ENCODE data around the gene ZNF474. TPM values are rescaled to one million over a fixed set of nuclear protein-coding genes. Genes with fewer than 3 reads are reported as not detected.
A peak's percentile ranks its signal among the peaks of the same experiment; 100 is the strongest.

ZNF474 gene
- total and polyA plus RNA-seq, 2 of the 8 experiments (the other 6 are each of a cell fraction or from before 2014, with no cell fraction given), result not detected

- CTCF ChIA-PET (ENCODE audit: partially characterized antibody), result interaction anchor here (0.9 to 2.2 kb wide), 8 partner anchors 14 to 310 kb away, joined by 3 to 6 read pairs (median 3); no protein-coding TSS in a partner anchor
- no peak overlapping the region for H3K23ac ChIP-seq (ENCODE audit: insufficient read length)
- no peak for FAIRE-seq
These were observed 60.8 kb downstream of the ZNF474 start for GRCh38 chr5:122190156-122190555.

More at GRCh38 chr5:122190156-122190555, 60.8 kb downstream of the ZNF474 start:
- TF ChIP-seq YY1 (IDR thresholded peaks at IDR 0.05; ENCODE audit: low read depth, low read length), result no peak
- TF ChIP-seq BCL11A (IDR thresholded peaks at IDR 0.05; ENCODE audit: low read depth in 2 of 2, low read length in 2 of 2), result no peak
- TF ChIP-seq SP2 (IDR thresholded peaks at IDR 0.05; ENCODE audit: low read length), result no peak
- no peak for TF ChIP-seq POU5F1 (IDR thresholded peaks at IDR 0.05; ENCODE audit: low read depth, low read length)
- no peak for TF ChIP-seq GTF2F1 (IDR thresholded peaks at IDR 0.05; ENCODE audit: borderline replicate concordance, low read depth, low read length)
- no peak for TF ChIP-seq JUND (IDR thresholded peaks at IDR 0.05; ENCODE audit: low read length)
- TF ChIP-seq TAF7 (optimal IDR thresholded peaks at IDR 0.05; ENCODE audit: borderline replicate concordance, low read depth, low read length), result no peak
- no peak for TF ChIP-seq TEAD4 (IDR thresholded peaks at IDR 0.05; ENCODE audit: low read depth, low read length)
- TF ChIP-seq SIRT6 (IDR thresholded peaks at IDR 0.05; ENCODE audit: low read length), result no peak
- no peak for TF ChIP-seq SAP30 (IDR thresholded peaks at IDR 0.05; ENCODE audit: insufficient read depth, insufficient replicate concordance, low read length)
- no peak for TF ChIP-seq SP4 (IDR thresholded peaks at IDR 0.05; ENCODE audit: low read length)
- no peak for TF ChIP-seq EGR1 (IDR thresholded peaks at IDR 0.05; ENCODE audit: borderline replicate concordance, low read depth, low read length)
- no peak for TF ChIP-seq EP300 (IDR thresholded peaks at IDR 0.05; ENCODE audit: borderline replicate concordance in 1 of 2, low read depth in 2 of 2, low read length in 2 of 2)
- no peak for TF ChIP-seq CBX5 (IDR thresholded peaks at IDR 0.05; ENCODE audit: low read depth, low read length)
- Histone ChIP-seq H4K5ac (ENCODE audit: insufficient read length, low read depth, low read length) (no peak overlapping the region), H3K79me1 (ENCODE audit: low read depth, low read length) (no peaks in the 10 kb centered on the region), H3K4ac (replicated peaks; ENCODE audit: insufficient read length, low read depth, low read length) (no peak overlapping the region), H3K23me2 (ENCODE audit: low read depth, low read length) (no peaks in the 10 kb centered on the region), H2BK15ac (ENCODE audit: low read length) (peak overlapping the region; percentile 61; the same call in 1 of the 2 replicates), H3K18ac (ENCODE audit: extremely low read depth, low read length) (no peak overlapping the region), H3K14ac (ENCODE audit: insufficient read length) (no peak overlapping the region), H3K79me2 (ENCODE audit: control insufficient read depth in 1 of 2, insufficient read depth in 2 of 2, low read length in 2 of 2) (no peaks in the 10 kb centered on the region), H3K56ac (replicated peaks; ENCODE audit: insufficient read length, low read depth, low read length) (no peak overlapping the region), H4K8ac (ENCODE audit: extremely low read depth, insufficient read depth, low read length) (no peak overlapping the region), H3K4me2 (ENCODE audit: insufficient read depth in 1 of 2, low read depth in 2 of 2, low read length in 2 of 2) (no peak overlapping the region), H2BK20ac (ENCODE audit: low read length) (no peak overlapping the region), H4K91ac (replicated peaks; ENCODE audit: insufficient read length, low read length) (no peak overlapping the region), H2BK12ac (ENCODE audit: low read depth, low read length) (no peak overlapping the region; the same call in 1 of the 2 replicates), H2BK120ac (replicated peaks; ENCODE audit: low read depth, low read length) (no peak overlapping the region), H2BK5ac (ENCODE audit: low read depth, low read length) (no peak overlapping the region), H2AFZ (ENCODE audit: low read length) (no peak overlapping the region), H2AK5ac (ENCODE audit: low read depth, low read length) (no peak overlapping the region), H3K9ac (replicated peaks in 1 of 4; ENCODE audit: extremely low read depth in 1 of 4, low read depth in 3 of 4, low read length in 3 of 4) (no peak overlapping the region), H3K27ac (ENCODE audit: low read depth, low read length) (no peak overlapping the region), H4K20me1 (replicated peaks in 1 of 2; ENCODE audit: control insufficient read depth in 1 of 2, insufficient read depth in 2 of 2, low read length in 2 of 2) (no peaks in the 10 kb centered on the region), H3K4me1 (replicated peaks in 1 of 4; ENCODE audit: control insufficient read depth in 3 of 4, insufficient read depth in 4 of 4, low read length in 3 of 4) (peaks cover 0 to 3% (median 0%) of the 10 kb centered on the region in 4 experiments; a peak in 1 of 7 replicates), H3K4me3 (ENCODE audit: extremely low read depth in 1 of 4, insufficient read depth in 2 of 4, low read depth in 3 of 4, low read length in 4 of 4) (no peak overlapping the region), H3K27me3 (replicated peaks in 1 of 4; ENCODE audit: control insufficient read depth in 3 of 4, extremely low read depth in 1 of 4, insufficient read depth in 3 of 4, low read length in 3 of 4) (no peaks in the 10 kb centered on the region), H3K9me3 (ENCODE audit: insufficient read depth in 2 of 2, low read depth in 1 of 2, low read length in 1 of 2) (no peaks in the 10 kb centered on the region), H3K36me3 (ENCODE audit: control insufficient read depth in 2 of 4, insufficient read depth in 4 of 4, low read length in 3 of 4) (no peaks in the 10 kb centered on the region)
- DNase-seq (ENCODE audit: low read depth in 1 of 2, low spot score in 2 of 2), result no peak
- POLR2A ChIA-PET (ENCODE audit: partially characterized antibody), result no interaction called here
- 85% methylated on average over 3 of the region's 3 CpGs; no CpG with 5 or more reads in 1 of the 2 experiments for WGBS, 2 experiments (ENCODE audit: extremely low coverage in 1 of 2, insufficient coverage in 1 of 2, insufficient read length in 1 of 2, insufficient replicate concordance in 2 of 2, low coverage in 1 of 2, low lambda C conversion rate in 2 of 2, missing lambda C conversion rate in 1 of 2)

Measured in H1 (cell line).